ENCODE data around the gene KIF26B.

The KIF26B gene

GRCh38 chr1:245599371-245600174 lies 444.8 kb downstream of the KIF26B start:
- H3K36me3 Mint-ChIP-seq, result no peaks in the 10 kb centered on the region
- peaks cover 0 to 6% of the 10 kb centered on the region in 2 donors for H3K9me3 Mint-ChIP-seq
- no peaks in the 10 kb centered on the region for H3K4me1 Mint-ChIP-seq
- ATAC-seq (replicated peaks), result no peak
- H3K27me3 Mint-ChIP-seq, result peaks cover 4 to 10% of the 10 kb centered on the region in 2 donors
- no peak for DNase-seq
- no peak overlapping the region for H3K4me3 Mint-ChIP-seq
- no peak overlapping the region for H3K27ac Mint-ChIP-seq

DNA sequence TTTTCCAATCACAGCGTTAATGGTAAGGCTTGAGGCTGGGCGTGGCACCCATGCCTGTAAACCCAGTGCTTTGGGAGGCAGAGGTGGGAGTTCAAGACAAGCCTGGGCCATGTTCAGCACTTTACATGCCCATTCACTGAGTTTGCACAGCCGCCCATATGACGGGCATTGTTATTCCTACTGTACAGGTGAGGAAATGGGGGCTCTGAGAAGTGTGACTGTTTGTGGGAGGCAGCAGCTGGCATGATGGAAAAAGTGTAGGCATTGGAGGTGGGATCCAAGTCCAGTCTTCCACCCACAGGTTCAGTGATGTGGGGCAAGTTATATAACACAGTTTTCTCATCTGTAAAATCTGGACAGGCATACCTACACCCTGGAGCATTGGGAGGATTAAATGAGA lies 445.9 kb downstream of the KIF26B start:
- Mint-ChIP-seq H3K9me3 (peaks cover 0 to 5% of the 10 kb centered on the region in 2 donors), H3K36me3 (no peaks in the 10 kb centered on the region), H3K4me3 (no peak overlapping the region), H3K4me1 (no peaks in the 10 kb centered on the region), H3K27ac (no peak overlapping the region), H3K27me3 (peaks cover 4 to 13% of the 10 kb centered on the region in 2 donors)
- no peak for DNase-seq
- ATAC-seq (replicated peaks), result no peak

DNA sequence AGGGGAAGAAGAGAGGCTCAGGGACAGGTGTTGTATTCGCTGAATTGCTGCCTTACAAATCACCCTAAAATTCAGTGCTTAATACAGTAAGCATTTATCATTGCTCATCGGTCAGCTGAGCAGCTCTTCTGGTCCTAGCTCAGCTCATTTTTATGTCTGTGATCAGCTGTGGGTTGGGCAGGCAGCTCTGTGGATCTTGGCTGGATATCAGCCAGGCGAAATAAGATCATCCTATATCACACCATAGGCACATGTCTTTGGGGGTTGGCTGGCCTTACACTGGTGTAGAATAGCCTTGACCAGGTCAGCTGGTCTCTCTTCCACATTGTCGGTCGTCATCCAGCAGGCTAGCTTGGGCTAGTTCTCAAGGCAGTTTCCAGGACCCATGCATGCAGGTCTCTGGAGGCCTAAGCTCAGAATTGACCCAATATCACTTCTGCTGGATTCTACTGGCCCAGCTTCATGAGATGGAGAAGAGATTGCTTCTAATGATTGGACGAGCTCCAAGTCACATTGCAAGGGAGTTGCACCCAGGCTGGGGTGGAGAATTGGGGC lies 448.6 kb downstream of the KIF26B start:
- peaks cover 0 to 4% of the 10 kb centered on the region in 2 donors for H3K4me1 Mint-ChIP-seq
- no peak overlapping the region for H3K27ac Mint-ChIP-seq
- H3K36me3 Mint-ChIP-seq, result no peaks in the 10 kb centered on the region
- H3K9me3 Mint-ChIP-seq, result no peaks in the 10 kb centered on the region
- DNase-seq (no peak), ATAC-seq (replicated peaks) (no peak)
- no peak overlapping the region for H3K4me3 Mint-ChIP-seq
- H3K27me3 Mint-ChIP-seq, result peaks cover 10 to 22% of the 10 kb centered on the region in 2 donors

- no peak for DNase-seq
- no peak overlapping the region for H3K27ac Mint-ChIP-seq
Measured at GRCh38 chr1:245604979-245605378, 450.2 kb downstream of the KIF26B start.

GRCh38 chr1:245605480-245606156 lies 450.8 kb downstream of the KIF26B start:
- Mint-ChIP-seq H3K36me3 (no peaks in the 10 kb centered on the region), H3K4me1 (peaks cover 0 to 4% of the 10 kb centered on the region in 2 donors), H3K27me3 (peaks cover 9 to 25% of the 10 kb centered on the region in 2 donors), H3K9me3 (no peaks in the 10 kb centered on the region), H3K27ac (no peak overlapping the region), H3K4me3 (no peak overlapping the region)
- DNase-seq (no peak), ATAC-seq (replicated peaks) (no peak)

More at GRCh38 chr1:245604979-245605378, 450.2 kb downstream of the KIF26B start:
- Mint-ChIP-seq H3K27me3 (peaks cover 10 to 27% of the 10 kb centered on the region in 2 donors), H3K4me1 (peaks cover 0 to 4% of the 10 kb centered on the region in 2 donors), H3K36me3 (no peaks in the 10 kb centered on the region), H3K4me3 (no peak overlapping the region), H3K9me3 (no peaks in the 10 kb centered on the region)
- no peak for ATAC-seq (replicated peaks)

DNA sequence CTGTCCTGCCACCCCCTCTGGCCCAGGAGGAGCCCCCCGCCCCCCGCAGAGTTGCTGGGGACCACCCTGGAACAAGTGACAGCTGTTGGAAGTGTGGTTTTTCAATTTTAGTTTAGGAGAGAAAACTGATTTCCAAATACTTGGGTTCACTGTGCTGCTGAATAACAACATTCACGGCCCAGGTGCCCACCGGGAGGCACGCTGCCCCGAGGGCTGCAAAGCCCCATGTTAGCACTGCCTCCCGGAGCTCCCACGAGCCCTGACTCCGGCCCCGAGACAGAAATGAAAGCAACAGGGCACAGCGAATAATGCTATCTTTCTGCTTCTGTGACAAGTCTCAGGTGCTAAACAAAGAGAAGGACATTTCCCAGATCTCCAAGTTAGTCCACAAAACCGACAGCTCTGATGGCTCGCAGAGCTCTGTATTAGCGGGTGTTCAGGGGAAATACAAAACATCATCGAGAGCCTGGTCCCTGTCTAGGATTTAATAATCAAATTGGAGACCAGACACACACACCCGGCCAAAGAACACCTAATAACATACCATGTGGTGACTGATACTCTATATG lies 451.5 kb downstream of the KIF26B start:
- Mint-ChIP-seq H3K27ac (no peak overlapping the region), H3K9me3 (no peaks in the 10 kb centered on the region), H3K36me3 (no peaks in the 10 kb centered on the region), H3K4me3 (no peak overlapping the region), H3K4me1 (peaks cover 0 to 4% of the 10 kb centered on the region in 2 donors), H3K27me3 (peaks cover 6 to 18% of the 10 kb centered on the region in 2 donors)
- DNase-seq, result no peak
- no peak for ATAC-seq (replicated peaks)

- Mint-ChIP-seq H3K27me3 (peaks cover 6 to 17% of the 10 kb centered on the region in 2 donors), H3K4me1 (peaks cover 0 to 4% of the 10 kb centered on the region in 2 donors), H3K27ac (no peak overlapping the region), H3K9me3 (no peaks in the 10 kb centered on the region), H3K4me3 (no peak overlapping the region), H3K36me3 (no peaks in the 10 kb centered on the region)
- DNase-seq (no peak), ATAC-seq (replicated peaks) (no peak)
Measured at GRCh38 chr1:245608271-245608670, 453.5 kb downstream of the KIF26B start.

DNA sequence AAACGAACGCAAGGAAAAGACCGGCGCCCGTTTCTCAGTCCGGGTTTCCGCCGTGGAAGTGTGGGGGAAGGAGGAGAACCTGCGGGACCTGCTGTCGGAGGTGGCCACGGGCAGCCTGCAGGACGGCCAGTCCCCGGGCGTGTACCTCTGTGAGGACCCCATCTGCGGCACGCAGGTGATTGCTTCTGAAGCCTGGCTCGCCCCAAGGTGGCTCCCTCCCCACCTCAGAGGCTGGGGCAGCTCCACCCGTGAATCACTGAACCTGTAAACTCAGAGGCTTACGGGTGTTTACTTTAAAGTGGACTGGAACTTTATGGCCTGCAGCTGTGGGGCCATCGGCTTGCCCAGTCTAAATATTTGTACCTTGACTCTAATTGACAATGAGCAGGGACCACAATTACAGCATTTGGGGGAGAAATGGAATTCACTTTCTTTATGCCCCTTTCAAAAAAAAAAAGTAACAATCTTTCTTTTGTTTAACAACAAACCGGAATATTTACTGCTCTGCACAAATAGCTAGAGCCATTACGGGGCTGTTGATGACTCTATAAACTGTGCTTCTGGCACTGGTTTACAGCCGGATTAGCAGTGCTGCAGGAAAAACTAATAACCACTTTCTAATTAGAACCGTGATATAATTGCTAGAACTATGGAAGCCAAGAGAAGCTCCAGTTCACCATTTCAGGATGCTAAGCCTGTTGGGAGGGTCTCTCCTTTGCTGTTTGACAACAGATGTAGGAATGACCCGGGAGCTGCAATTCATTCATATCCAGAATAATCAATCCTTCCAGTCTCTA lies 454.8 kb downstream of the KIF26B start:
- no peaks in the 10 kb centered on the region for H3K36me3 Mint-ChIP-seq
- H3K27me3 Mint-ChIP-seq, result peaks cover 6 to 17% of the 10 kb centered on the region in 2 donors
- peaks cover 0 to 4% of the 10 kb centered on the region in 2 donors for H3K4me1 Mint-ChIP-seq
- DNase-seq (no peak), ATAC-seq (replicated peaks) (no peak)
- H3K9me3 Mint-ChIP-seq, result no peaks in the 10 kb centered on the region
- no peak overlapping the region for H3K4me3 Mint-ChIP-seq
- H3K27ac Mint-ChIP-seq, result no peak overlapping the region

DNA sequence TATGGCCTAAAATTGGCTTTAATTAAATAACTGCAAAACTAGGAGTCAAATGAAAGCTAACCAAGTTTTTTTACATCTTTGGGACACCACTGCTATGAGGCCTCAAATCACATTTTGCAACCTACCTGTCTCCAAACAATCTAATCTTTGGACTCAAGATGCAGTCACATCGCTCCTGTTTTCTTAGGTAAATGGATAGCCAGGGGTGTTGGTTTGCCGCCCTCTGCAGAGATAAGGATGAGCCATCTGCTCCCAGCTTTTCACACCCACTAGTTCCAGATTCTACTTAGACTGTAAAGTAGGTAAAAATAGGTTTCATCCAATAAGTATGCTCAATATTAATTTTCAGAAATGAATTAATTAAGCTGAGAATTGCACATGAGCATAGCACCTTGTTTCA lies 456.5 kb downstream of the KIF26B start:
- H3K9me3 Mint-ChIP-seq, result no peaks in the 10 kb centered on the region
- peaks cover 0 to 4% of the 10 kb centered on the region in 2 donors for H3K4me1 Mint-ChIP-seq
- DNase-seq (no peak), ATAC-seq (replicated peaks) (no peak)
- no peak overlapping the region for H3K4me3 Mint-ChIP-seq
- H3K36me3 Mint-ChIP-seq, result no peaks in the 10 kb centered on the region
- H3K27me3 Mint-ChIP-seq, result peaks cover 6 to 8% of the 10 kb centered on the region in 2 donors
- H3K27ac Mint-ChIP-seq, result no peak overlapping the region

- H3K4me3 Mint-ChIP-seq, result no peak overlapping the region
- ATAC-seq (replicated peaks) (no peak), DNase-seq (no peak)
- no peaks in the 10 kb centered on the region for H3K9me3 Mint-ChIP-seq
- no peaks in the 10 kb centered on the region for H3K4me1 Mint-ChIP-seq
- H3K27me3 Mint-ChIP-seq, result peaks cover 8 to 15% of the 10 kb centered on the region in 2 donors
- H3K27ac Mint-ChIP-seq, result no peak overlapping the region
- H3K36me3 Mint-ChIP-seq, result no peaks in the 10 kb centered on the region
Measured at GRCh38 chr1:245614476-245614875, 459.7 kb downstream of the KIF26B start.

DNA sequence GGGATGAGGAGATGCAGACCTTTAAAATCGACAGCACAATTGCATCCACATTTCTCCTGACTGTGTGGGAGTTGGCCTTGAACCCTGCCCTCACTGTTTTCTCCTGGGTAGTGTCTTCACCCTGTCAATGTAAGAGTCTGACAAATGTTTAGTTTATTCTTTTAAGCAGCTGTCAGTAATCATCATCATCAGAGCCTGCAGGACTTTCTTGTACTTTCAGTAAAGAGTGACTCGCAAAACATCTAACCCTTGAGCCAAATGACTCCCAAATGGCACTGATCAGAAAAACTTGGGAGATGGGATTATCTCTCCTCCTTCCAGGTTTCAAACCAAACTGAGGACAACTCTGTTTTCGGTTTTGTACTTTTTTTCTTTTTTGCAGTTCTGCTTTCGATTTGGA lies 460.2 kb downstream of the KIF26B start:
- no peaks in the 10 kb centered on the region for H3K36me3 Mint-ChIP-seq
- DNase-seq, result no peak
- H3K4me1 Mint-ChIP-seq, result no peaks in the 10 kb centered on the region
- ATAC-seq (replicated peaks), result no peak
- no peak overlapping the region for H3K27ac Mint-ChIP-seq
- no peaks in the 10 kb centered on the region for H3K9me3 Mint-ChIP-seq
- H3K27me3 Mint-ChIP-seq, result peaks cover 8 to 15% of the 10 kb centered on the region in 2 donors
- H3K4me3 Mint-ChIP-seq, result no peak overlapping the region

- peaks cover 0 to 4% of the 10 kb centered on the region in 2 donors for H3K9me3 Mint-ChIP-seq
- peaks cover 15 to 16% of the 10 kb centered on the region in 2 donors for H3K27me3 Mint-ChIP-seq
- DNase-seq (peak; percentile 12), ATAC-seq (replicated peaks) (peak; percentile 59 to 90)
- H3K4me1 Mint-ChIP-seq, result peaks cover 4 to 14% of the 10 kb centered on the region in 2 donors
- H3K36me3 Mint-ChIP-seq, result peaks cover 0 to 2% of the 10 kb centered on the region in 2 donors
- H3K4me3 Mint-ChIP-seq, result no peak overlapping the region
- H3K27ac Mint-ChIP-seq, result no peak overlapping the region
Measured at GRCh38 chr1:245621589-245621988, 466.8 kb downstream of the KIF26B start.

DNA sequence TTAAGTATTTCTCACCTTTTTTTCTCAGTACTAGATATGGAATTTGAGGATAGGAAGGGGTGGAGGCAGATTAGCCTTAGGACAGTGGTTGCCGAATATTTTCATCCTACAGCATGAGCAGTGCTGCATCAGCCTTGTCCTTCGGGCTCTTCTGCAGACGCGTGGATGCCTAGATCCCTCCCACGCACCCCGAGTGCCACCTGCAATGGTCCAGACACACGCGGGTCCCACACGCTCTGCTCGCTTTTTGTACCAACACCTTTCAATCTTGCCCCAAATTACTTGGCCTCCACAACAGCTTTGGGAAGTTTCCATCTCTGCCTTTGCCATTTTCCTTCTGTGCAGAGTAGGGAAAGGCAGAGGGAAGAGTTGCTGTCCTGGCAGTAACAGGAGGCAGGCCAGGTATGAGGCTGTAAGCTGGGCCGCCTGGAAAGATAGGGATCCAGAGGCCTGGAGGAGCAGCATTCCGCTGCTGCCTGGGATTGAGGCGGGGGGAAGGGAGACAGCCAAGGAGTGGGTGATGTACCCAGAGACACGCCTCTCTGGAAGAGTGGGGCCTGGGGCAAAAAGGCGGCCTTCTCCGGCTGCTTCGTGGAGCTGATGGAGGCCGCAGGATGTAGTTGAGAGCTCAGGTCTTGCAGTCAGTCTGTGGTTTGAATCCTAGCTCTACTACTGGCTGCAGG lies 467.7 kb downstream of the KIF26B start:
- H3K36me3 Mint-ChIP-seq, result peaks cover 0 to 2% of the 10 kb centered on the region in 2 donors
- no peak for ATAC-seq (replicated peaks)
- peaks cover 4 to 14% of the 10 kb centered on the region in 2 donors for H3K4me1 Mint-ChIP-seq
- H3K4me3 Mint-ChIP-seq, result no peak overlapping the region
- H3K27me3 Mint-ChIP-seq, result peaks cover 9 to 24% of the 10 kb centered on the region in 2 donors
- peaks cover 0 to 4% of the 10 kb centered on the region in 2 donors for H3K9me3 Mint-ChIP-seq
- DNase-seq, result no peak
- no peak overlapping the region for H3K27ac Mint-ChIP-seq

Data from stimulated activated naive B cell treated with anti-CD40 and anti-IgM and Interleukin-4, amounts not matched to agents 10 μg/mL and 1 μg/mL and 100 μg/mL, for 72 hours (primary cell).